Mucosa of gallbladder (tissue), 1 donor: Measurements from ENCODE around the gene GPC2. TPM values are rescaled to one million over a fixed set of nuclear protein-coding genes. Genes with fewer than 3 reads are reported as not detected.
"Not testable (repeated sequence)": the region's sequence is repeated elsewhere in the genome, so short reads cannot be mapped to it uniquely, and the experiment has no call there.

ENCODE experiments used
- DNase-seq: peaks from one replicate; pipeline ENCODE4 v3.0.0-alpha.2; 2020; ENCODE audit warnings: low spot score
- total RNA-seq: library from RNA; stranded (reverse); gene quantifications from one replicate; pipeline ENCODE4 v1.2.1, GENCODE V29; 2021
- donor health status: DM: no; HTN: no; CAD: no.

GPC2 gene
- 5.6 TPM for total RNA-seq

DNA sequence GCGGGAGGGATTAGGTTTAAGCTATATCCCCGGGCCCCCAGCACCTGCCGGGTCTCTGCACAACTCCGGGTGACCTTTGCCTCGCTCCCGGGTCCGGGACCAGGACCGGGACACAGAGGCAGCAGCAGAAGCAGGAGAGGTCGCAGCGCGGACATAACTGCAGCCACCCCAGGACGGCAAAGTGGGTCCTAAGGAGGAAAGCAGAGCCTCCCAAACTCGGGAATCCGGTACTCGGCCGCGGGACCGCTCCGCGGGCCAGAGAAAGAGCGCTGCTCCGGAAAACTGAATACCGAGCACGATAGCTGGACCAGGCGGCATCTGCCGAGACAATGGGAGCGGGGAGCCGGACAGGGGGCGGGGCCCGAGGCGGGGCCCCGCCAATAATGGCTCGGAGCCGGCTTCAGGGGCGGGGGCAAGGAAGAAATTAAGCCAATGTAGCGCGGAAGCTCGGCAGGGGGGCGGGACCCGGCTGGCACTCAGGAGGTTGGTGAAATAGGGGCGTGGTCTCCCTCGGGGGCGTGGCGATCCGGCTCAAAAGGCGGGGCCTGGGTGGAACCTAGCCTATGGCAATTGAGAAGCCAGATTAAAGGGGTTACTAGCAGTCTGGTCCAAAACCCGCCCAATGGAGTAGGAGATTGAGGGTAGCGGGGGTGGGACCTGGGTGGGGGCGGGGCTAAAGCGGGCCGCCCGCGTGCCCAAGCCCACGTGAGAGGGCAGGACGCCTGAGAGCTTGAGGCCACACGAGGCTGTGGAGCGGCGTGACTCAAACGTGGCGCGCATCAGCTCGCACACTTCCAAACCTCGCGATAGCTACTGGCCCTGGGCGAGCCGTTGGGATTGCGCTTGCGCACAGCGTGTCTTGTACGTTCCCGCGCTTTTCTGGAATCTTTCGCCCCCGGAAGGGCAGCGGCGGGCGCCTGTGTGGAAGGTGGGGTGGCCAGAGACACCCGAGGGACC, at the start of gene GPC2, which contains the start of gene STAG3:
TSS of gene GPC2 (minus strand) at position 337 of the 957 bp plus-strand sequence. CDS start at position 155, 182 bp downstream.
TSS of gene STAG3 (plus strand) at position 874 of the 957 bp plus-strand sequence. CDS start 2,639 bp downstream, outside the sequence.
- peak; percentile 97 for DNase-seq

- DNase-seq: not testable (repeated sequence)
Measured at GRCh38 chr7:100224891-100225290, 47.7 kb upstream of the GPC2 start.

- not testable (repeated sequence) for DNase-seq
Measured at GRCh38 chr7:100223376-100223927, 46.3 kb upstream of the GPC2 start.

DNA sequence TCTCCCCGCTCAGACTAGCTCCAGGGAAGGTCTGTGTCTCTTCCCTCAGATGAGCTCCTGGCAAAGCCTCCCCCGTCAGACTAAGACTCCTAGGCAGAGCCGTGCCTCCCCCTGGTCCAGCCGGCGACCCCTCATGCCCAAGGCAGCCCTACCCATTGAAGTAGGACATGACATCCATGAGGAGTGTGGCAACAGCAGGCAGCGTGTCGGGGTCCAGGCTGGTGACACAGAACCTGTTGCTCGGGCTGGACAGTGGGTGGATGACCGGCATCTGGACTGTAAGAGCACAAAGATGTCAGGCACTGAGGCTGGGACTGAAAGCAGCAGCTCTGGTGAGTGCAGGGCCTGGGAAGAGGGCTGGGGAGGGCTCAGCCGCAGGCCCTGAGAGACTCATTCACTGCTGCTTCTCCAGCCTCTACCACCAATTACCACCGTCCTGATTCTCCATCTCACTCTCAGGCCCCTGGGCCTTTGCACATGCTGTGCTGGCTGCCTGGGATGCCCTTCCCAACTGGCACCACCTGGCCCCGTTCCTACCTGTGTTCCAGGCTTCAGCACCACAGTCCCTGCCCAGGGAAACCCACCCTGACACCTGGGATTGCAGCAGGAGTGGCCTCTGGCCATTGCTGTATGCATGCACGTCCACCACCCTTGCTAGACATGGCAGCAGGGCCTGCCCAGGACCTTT, 45.4 kb upstream of the GPC2 start:
- no peak for DNase-seq

GRCh38 chr7:100221767-100222444, 44.7 kb upstream of the GPC2 start:
- no peak for DNase-seq

DNA sequence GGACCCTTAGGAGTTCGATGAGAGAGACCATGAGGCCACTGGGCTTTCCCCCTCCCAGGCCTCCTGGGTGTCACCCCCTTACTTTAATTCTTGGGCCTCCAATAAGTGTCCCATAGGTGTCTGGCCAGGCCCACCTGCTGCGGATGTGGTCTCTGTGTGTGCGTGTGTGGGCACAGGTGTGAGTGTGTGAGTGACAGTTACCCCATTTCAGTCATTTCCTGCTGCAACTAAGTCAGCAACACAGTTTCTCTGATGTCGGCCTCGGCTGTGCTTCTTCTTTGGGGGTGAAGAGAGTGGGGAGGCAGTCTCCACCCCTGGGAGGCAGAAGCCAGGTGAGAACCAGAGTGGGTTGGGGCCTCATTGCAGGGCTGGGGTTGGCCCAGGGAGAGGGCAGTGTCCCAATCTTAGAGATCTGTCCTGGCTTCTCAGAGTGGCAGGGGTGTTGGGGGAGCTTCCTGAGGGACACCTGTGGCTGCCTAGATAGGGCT, 44.1 kb upstream of the GPC2 start:
- peak; percentile 45 for DNase-seq

DNA sequence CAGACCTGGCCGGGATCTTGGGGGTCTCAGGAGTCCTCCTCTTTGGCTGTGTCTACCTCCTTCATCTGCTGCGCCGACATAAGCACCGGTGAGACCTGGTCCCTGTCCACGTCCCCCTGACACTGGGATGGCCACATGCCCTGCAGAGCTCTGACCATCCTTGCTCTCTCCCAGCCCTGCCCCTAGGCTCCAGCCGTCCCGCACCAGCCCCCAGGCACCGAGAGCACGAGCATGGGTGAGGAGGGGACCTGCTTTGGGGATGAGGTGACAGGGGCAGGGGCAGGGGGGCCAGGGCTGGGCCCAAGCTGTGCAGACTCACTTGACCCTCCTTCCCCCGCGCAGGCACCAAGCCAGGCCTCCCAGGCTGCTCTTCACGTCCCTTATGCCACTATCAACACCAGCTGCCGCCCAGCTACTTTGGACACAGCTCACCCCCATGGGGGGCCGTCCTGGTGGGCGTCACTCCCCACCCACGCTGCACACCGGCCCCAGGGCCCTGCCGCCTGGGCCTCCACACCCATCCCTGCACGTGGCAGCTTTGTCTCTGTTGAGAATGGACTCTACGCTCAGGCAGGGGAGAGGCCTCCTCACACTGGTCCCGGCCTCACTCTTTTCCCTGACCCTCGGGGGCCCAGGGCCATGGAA, 43.5 kb upstream of the GPC2 start:
- DNase-seq: no peak

GRCh38 chr7:100219801-100220585, 42.8 kb upstream of the GPC2 start, which contains the start of gene PVRIG:
Gene PVRIG (plus strand): TSS chr7:100219949. CDS start chr7:100219971, 22 bp downstream.
- not testable (repeated sequence) for DNase-seq

DNA sequence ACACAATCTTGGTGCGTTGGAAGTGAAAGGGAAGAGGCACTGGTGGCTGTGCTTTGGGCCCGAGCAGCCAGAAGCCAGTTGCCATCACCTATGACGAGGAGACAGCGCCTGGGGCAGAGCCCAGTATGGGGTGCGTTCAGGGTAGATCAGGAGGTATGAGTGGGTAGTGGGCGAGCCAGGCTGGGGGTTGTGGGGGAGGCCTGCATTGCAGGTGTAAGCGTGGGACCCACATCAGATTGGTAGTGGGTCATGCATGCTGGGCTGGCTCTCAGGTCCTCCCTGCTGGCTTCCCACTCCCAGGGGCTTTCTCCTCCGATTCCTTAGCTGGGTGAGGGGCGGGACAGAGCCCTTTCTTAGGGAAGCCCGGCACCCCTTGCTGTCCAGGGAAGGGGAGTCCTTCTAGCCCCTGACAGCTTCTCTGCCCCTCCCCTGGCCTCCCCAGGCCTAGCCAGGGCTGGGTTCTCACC, 42.1 kb upstream of the GPC2 start:
- DNase-seq: no peak

- DNase-seq: peak; percentile 91
Measured at GRCh38 chr7:100217934-100218333, 40.8 kb upstream of the GPC2 start.

DNA sequence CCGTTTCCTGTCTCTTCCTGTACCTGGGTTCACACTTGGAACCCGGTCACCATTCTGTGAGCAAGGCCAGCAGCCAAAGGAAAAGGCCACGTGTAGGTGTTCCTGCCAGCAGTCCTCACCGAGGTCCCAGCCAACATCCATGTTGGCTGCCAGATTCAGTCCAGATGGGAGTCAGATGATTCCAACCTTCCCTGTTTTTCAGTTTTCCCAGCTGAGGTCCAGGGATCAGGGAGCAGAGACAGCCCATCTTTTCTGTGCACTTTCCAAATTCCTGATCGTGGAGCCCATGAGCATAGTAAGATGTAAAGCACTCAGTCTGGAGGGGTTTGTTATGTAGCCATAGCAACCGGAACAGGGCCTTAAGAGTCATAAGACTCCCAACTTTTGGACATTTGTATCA, 38.7 kb upstream of the GPC2 start:
- DNase-seq: no peak

DNA sequence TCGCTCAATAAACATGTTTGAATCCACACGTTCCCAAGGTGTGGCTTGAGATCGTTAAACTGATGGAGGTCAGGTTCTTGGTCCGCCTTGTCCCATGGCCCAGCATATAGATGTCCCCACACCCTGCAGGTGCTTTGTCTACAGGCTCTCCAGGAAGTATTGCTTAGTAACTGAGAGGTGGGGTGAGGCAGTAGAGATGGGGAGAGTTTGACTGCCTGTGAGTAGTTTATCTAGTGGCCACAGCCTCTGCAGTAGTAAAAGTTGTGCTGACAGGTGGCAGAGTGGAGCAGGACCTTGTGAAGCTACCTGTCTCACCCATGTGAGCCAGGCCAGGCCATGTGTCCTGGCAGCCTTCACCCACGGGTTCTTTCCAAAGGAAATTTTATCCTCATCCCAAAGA, 37.2 kb upstream of the GPC2 start:
- DNase-seq: peak; percentile 44

GRCh38 chr7:100213672-100214071, 36.5 kb upstream of the GPC2 start:
- no peak for DNase-seq

- no peak for DNase-seq
Measured at GRCh38 chr7:100212631-100213286, 35.6 kb upstream of the GPC2 start.

DNA sequence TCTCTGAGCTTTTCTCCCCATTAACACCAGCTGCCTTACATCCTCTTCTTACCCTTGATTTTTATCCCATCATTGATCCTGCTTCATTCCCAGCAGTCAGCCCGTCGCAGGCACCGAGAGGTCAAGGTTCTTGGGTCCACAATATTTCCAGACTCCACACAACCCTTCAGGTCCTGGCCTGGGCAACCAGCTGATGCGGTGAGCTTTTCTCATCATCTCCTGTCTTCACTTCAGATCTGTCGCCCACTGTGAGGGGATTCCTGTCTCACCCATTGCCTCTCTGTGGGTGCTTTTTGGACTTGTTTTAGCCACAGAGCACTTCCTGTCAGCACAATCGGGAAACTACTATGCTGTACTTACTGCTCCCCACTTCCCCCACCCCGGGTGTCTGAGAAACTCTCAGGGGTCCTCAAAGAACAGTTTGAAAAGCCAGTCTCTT, 34.2 kb upstream of the GPC2 start:
- no peak for DNase-seq

GRCh38 chr7:100210805-100211204, 33.6 kb upstream of the GPC2 start:
- no peak for DNase-seq

- DNase-seq: no peak
Measured at GRCh38 chr7:100209493-100209892, 32.3 kb upstream of the GPC2 start.

DNA sequence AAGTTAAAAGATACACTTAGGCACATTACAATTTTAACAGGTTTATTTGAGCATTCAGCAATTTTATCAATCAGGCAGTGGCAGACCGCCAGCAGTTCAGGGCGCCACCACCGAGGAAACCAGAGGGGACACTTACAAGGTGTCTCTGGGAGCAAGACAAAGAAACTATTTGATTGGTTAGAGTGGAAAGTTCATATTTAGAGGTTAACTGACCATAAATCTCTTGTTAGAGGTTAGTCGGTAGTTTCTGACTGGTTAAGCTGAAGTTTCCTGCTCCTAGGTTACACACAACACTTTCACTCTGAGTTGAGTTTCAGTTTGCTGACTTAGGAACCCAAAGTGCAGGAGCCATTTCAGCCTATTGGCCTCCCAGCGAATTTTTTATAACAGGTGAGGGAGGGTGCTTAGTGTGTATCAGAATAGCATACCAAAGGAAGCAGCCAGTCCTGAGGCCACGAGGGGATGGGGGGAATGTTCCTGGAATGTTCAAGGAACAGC, 31.8 kb upstream of the GPC2 start:
- no peak for DNase-seq

DNA sequence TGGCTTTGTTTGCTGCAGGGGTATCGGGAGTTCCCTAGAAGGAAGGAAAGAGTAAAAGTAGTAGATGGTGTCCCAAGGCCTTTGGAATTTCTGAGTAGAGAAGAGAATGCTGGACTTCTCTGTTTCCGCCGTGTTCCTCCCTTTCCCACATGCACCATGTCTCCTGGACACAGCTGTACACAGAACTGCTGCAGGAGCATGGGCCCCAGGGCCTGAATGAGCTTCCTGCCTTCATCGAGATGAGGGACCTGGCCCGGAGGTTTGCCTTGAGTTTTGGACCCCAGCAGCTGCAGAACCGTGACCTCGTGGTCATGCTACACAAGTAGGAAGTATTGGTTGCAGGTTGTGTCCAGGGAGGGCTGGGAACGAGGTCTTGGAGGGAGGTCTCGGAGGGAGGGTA, 27.3 kb upstream of the GPC2 start:
- no peak for DNase-seq
